Aorta (tissue), 5 donors: ENCODE results near the gene MAPK4. TPM values are rescaled to one million over a fixed set of nuclear protein-coding genes. Genes with fewer than 3 reads are reported as not detected.

ENCODE experiments used
- ATAC-seq: fragments of 200-7000 bp; cut with Tn5 transposase; one replicate; pipeline ENCODE4 v1.9.1; 2022; ENCODE audit warnings: moderate library complexity; ENCODE audit not compliant: low FRiP score
- DNase-seq, 2 donors: peaks; one replicate each; pipeline ENCODE4 v3.0.0-alpha.2; 2020
- H3K27ac ChIP-seq, 2 donors: one replicate each; pipeline ENCODE4 v1.5.1; 2013; ENCODE audit warnings: low read length in 2 of 2, mild to moderate bottlenecking in 2 of 2, moderate library complexity in 2 of 2, control low read depth in 1 of 2, inconsistent platforms in 1 of 2, low read depth in 1 of 2
- H3K27me3 ChIP-seq, 2 donors: one replicate each; pipeline ENCODE4 v1.6.1; 2013; ENCODE audit warnings: control low read depth in 1 of 2, low read length in 1 of 2, mild to moderate bottlenecking in 1 of 2, moderate library complexity in 1 of 2; ENCODE audit not compliant: insufficient read depth in 2 of 2, control insufficient read depth in 1 of 2
- H3K36me3 ChIP-seq, 2 donors: one replicate each; pipeline ENCODE4 v1.6.1; 2013; ENCODE audit warnings: control low read depth in 1 of 2, low read length in 1 of 2, mild to moderate bottlenecking in 1 of 2; ENCODE audit not compliant: insufficient read depth in 2 of 2, control insufficient read depth in 1 of 2
- H3K4me1 ChIP-seq, 2 donors: one replicate each; pipeline ENCODE4 v1.6.1; 2013; ENCODE audit warnings: low read length in 2 of 2, control low read depth in 1 of 2, mild to moderate bottlenecking in 1 of 2, moderate library complexity in 1 of 2; ENCODE audit not compliant: insufficient read depth in 2 of 2, control insufficient read depth in 1 of 2
- H3K4me3 ChIP-seq, 2 donors: one replicate each; pipeline ENCODE4 v1.5.1; 2013; ENCODE audit warnings: low read length in 2 of 2, control low read depth in 1 of 2, mild to moderate bottlenecking in 1 of 2
- H3K9me3 ChIP-seq: one replicate; pipeline ENCODE4 v1.6.1; 2013; ENCODE audit warnings: mild to moderate bottlenecking, low read length; ENCODE audit not compliant: control insufficient read depth
- WGBS, 2 donors: extraction: QIAGEN DNeasy Blood & Tissue Kit; methylation state at CpG; one replicate each; pipeline ENCODE4 v1.1.7; 2013; 5-methylcytosine and 5-hydroxymethylcytosine counted together
- intact Hi-C, 2 donors: fragments of 100-400 bp; cut with DNase I; formaldehyde crosslinking; loops; one replicate each; pipeline versions ENCODE4 v1.14.2 to v1.15.0; 2022
- polyA plus RNA-seq, 2 donors: library from polyadenylated mRNA; stranded (reverse); fragments of 200-250 nt; gene quantifications; one replicate each; pipeline ENCODE4 v1.2.3, GENCODE V29; 2013
- total RNA-seq, 2 donors: library from RNA; stranded (reverse); fragmentation: NEBNext Ultra II Directional; extraction: Animal tissue kit (Norgen Biotek cat#: 25700); gene quantifications; one replicate each; pipeline ENCODE4 v1.2.1, GENCODE V29; 2021
- donor health status: healthy with polysubstance abuse.
- donor health status: Bipolar disorder and iron deficiency.
- donor health status: DM: no; HTN: no; CAD: no.
- donor health status: DM: no; HTN: no; CAD: no.
- donor health status: DM: yes; HTN: yes; CAD: no.

The MAPK4 gene
- total and polyA plus RNA-seq, 4 donors: 1.1 to 4.2 (median 1.5) TPM

DNA sequence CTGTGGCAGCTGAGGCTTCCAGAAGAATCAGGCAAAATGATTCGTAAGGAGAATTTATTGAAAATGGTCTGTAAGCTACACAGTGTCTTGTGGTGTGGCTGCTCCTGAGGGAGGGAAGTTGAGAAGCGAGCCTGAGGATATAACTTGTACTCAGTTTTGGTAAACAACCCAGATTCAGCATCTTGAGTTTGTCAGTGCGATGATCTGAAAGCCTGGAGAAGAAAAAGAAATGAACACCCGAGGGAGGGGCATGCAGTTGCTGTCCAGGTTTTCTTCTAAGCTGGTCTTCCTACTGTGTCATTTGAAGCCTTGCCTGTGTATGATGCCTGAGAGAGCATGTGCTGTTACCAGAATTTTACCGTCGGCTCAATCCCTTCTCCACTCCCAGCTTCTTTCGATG is 87.3 kb downstream of the MAPK4 start:
- intact Hi-C loops: no loop called here
- Histone ChIP-seq H3K9me3 (no peaks in the 10 kb centered on the region), H3K36me3 (no peaks in the 10 kb centered on the region), H3K27me3 (no peaks in the 10 kb centered on the region), H3K4me3 (no peak overlapping the region), H3K4me1 (no peaks in the 10 kb centered on the region), H3K27ac (no peak overlapping the region)
- DNase-seq (no peak), ATAC-seq (no peak)
- WGBS, 2 donors: 89 to 91% methylated on average over 7 of the region's 7 CpGs

DNA sequence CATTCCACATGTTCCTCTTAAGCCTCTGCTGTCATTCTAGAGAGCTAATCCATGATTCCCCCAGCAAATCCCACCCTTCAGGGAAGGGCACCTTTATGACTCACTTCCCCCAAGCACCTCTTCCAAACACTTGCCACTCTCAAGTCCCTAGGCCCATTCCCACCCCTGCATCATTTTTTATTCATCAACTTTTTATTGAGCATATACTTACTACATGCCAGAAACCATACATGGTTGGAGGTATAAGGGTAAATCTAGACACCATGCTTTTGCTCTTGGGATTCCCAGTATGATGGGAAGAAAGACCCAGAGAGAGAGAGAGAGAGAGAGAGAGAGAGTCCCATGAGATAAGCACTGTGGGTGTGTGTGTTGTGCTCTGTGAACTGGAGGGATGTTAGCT is 87.9 kb downstream of the MAPK4 start:
- H3K27me3 ChIP-seq: no peaks in the 10 kb centered on the region

DNA sequence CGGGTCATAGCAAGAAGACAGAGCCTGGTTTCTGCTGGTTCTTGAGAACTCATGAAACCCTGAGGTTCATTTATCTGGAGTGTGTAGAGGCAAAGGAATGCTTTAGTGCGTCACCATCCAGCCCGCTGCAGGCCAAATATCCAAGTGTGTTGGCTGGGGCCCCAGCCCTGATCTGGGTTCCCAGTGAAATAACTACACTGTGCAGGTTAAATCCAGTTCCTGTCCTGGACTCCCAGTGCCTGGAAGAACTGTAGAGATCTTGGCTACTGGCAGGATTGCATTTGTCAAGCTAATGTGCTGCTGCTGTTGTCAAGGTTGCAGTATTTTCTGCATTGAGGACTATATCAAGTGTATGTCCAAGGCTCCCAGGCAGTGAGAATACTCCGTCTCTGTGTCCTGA is 89.9 kb downstream of the MAPK4 start:
- Histone ChIP-seq H3K9me3 (no peaks in the 10 kb centered on the region), H3K4me1 (no peaks in the 10 kb centered on the region), H3K27ac (peak overlapping the region; percentile 10 to 80), H3K4me3 (no peak overlapping the region), H3K27me3 (no peaks in the 10 kb centered on the region), H3K36me3 (no peaks in the 10 kb centered on the region)
- ATAC-seq (peak; percentile 87), DNase-seq (peak; percentile 82 to 89)
- 8% methylated on average over 4 of the region's 4 CpGs for WGBS, 2 donors
- intact Hi-C loops: loop anchor here (5.0 kb wide), 2 partner anchors 33 to 93 kb away; no protein-coding TSS in a partner anchor

More for the DNA sequence above, 87.9 kb downstream of the MAPK4 start:
- intact Hi-C loops: no loop called here
- Histone ChIP-seq H3K9me3 (no peaks in the 10 kb centered on the region), H3K4me1 (no peaks in the 10 kb centered on the region), H3K36me3 (no peaks in the 10 kb centered on the region), H3K4me3 (no peak overlapping the region), H3K27ac (no peak overlapping the region)
- DNase-seq: no peak
- ATAC-seq: no peak

DNA sequence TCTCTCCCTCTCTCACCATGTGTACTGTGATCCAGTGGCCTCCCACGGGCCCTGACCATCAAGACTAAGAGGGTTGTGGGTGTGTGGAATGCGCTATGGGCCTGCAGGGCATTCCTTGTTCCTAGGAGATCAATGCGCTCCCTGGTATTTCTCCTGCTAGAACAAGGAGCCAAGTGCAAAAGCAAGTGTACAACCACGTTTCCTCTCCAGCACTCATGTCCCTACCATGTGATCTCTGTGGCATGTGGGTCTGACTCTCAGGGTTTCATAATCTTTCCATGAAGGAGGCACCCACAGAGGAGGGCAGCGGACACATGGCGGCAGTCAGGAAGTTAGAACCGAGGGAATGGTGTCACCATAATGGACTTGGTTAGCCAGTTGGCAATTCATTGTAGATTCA is 91.4 kb downstream of the MAPK4 start:
- 80 to 83% methylated on average over 7 of the region's 7 CpGs for WGBS, 2 donors
- DNase-seq (no peak), ATAC-seq (no peak)
- no peak overlapping the region for H3K27ac ChIP-seq
- H3K27me3 ChIP-seq: no peaks in the 10 kb centered on the region
- H3K4me3 ChIP-seq: no peak overlapping the region
- H3K36me3 ChIP-seq: no peaks in the 10 kb centered on the region
- no peaks in the 10 kb centered on the region for H3K4me1 ChIP-seq
- intact Hi-C loops: loop anchor here (5.0 kb wide), 2 partner anchors 34 to 94 kb away; no protein-coding TSS in a partner anchor
- no peaks in the 10 kb centered on the region for H3K9me3 ChIP-seq

DNA sequence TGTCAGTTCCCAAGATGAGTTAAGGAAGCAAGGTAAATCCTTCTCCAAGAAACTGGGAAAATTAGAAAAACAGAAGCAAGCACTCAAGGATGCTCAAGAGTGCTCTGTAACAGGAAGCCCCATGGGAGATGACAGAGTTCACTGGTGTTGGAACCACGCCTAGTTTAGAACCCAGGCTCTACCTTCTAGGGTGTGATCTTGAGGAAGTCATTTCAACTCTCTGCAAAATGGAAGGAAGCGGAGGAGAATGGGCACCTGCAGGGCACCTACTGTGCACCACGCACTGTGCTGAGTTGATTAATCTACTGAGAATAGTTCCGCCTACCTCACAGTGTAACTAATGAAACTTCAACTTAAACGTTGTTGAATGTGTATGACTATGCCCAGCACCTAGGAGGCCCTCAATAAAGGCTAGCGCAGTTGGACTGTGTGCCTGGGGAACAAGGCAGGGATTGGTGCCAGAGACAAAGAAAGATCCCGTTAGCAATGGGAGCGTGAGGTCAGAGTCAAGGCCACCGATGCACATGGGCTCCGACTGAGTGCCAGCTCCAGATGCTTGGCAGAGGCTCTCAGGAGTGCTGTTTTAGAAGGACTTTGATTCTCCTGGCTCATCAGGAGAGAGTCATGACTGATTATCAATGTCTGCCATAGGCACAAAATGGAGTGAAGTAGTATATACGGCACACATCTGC is 93.7 kb downstream of the MAPK4 start:
- no peak overlapping the region for H3K4me3 ChIP-seq
- no peaks in the 10 kb centered on the region for H3K27me3 ChIP-seq
- peak; percentile 20 for ATAC-seq
- intact Hi-C loops: loop anchor here (5.0 kb wide), 2 partner anchors 36 to 96 kb away; no protein-coding TSS in a partner anchor
- H3K27ac ChIP-seq: peak overlapping the region; percentile 15 to 92
- no peaks in the 10 kb centered on the region for H3K9me3 ChIP-seq
- no peaks in the 10 kb centered on the region for H3K36me3 ChIP-seq
- H3K4me1 ChIP-seq: no peaks in the 10 kb centered on the region
- DNase-seq: peak in 1 of 2 donors; percentile 30
- 46 to 55% methylated on average over 11 of the region's 11 CpGs for WGBS, 2 donors

DNA sequence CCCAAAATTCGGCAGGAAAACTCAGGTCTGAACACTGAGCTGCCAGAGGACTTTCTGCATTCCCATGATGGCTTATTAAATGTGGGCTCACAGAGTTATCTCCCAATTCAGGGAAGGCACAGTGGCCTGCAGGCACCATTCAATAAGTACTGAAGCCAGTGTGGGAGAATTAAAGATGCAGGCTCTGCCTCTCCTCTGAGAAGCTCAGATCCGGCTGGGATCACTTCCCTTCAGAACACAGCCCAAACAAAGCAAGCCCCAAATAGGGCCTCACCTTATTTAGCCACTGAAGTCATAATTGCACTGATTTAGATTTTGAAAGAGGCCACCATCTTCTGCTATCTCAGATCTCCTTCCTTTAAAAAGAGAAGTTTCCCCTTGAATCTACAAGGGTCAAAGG is 94.3 kb downstream of the MAPK4 start:
- H3K4me3 ChIP-seq: no peak overlapping the region
- H3K4me1 ChIP-seq: no peaks in the 10 kb centered on the region
- ATAC-seq: no peak
- intact Hi-C loops: loop anchor here (5.0 kb wide), 2 partner anchors 37 to 97 kb away; no protein-coding TSS in a partner anchor
- DNase-seq: no peak
- WGBS, 2 donors: 29 to 40% methylated on average over 2 of the region's 2 CpGs
- peak overlapping the region; percentile 15 to 92 for H3K27ac ChIP-seq
- H3K36me3 ChIP-seq: no peaks in the 10 kb centered on the region
- no peaks in the 10 kb centered on the region for H3K9me3 ChIP-seq
- no peaks in the 10 kb centered on the region for H3K27me3 ChIP-seq

DNA sequence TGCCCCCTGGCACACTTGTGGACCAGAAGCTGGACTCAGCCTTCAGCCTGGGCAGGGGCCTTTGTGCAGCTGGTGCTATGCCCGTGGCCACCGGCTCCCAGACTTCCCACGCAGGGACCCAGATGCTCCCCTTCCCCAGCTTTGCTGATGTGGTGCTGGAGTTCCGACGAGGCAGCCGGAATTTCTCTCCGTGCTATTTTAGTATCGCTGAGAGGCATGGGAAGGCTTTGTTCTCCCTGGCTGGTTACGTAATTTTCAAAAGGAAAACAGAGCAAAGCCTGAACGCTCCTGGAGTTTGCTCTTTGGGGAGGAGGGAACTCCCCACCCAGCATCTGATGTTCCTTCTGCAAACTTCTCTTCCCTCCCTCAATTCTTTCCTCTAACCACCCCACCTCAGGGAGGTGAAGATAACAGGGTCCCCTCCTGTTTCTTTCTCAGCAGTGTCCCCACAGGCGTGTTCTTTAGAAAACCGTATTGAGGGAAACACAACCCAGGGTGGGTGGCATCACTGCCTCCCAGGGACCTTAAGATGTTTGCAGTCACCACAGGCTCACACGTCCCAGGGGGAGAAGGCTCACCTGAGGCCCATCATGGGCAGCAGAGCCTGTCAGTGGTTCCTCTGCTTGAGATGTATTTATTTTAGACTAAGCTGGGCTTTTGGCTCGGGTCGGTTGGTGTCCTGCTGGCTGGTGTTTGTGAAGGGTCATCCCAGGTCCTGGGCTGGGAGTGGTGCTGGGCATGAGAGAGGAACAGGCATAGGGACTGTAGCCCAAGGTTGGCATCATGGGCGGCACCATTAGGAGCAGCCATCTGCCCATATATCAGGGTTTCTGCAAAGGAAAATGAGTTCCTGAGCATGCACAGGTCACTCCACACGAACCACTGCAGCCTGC is 95.0 kb downstream of the MAPK4 start:
- Histone ChIP-seq H3K4me1 (no peaks in the 10 kb centered on the region), H3K27me3 (no peaks in the 10 kb centered on the region), H3K36me3 (no peaks in the 10 kb centered on the region), H3K4me3 (no peak overlapping the region), H3K27ac (peak overlapping the region; percentile 15 to 92), H3K9me3 (no peaks in the 10 kb centered on the region)
- DNase-seq (peak in 1 of 2 donors; percentile 70), ATAC-seq (peak; percentile 67)
- intact Hi-C loops: loop anchor here (5.0 kb wide), 2 partner anchors 38 to 98 kb away; no protein-coding TSS in a partner anchor
- WGBS, 2 donors: 9 to 11% methylated on average over 17 of the region's 17 CpGs

DNA sequence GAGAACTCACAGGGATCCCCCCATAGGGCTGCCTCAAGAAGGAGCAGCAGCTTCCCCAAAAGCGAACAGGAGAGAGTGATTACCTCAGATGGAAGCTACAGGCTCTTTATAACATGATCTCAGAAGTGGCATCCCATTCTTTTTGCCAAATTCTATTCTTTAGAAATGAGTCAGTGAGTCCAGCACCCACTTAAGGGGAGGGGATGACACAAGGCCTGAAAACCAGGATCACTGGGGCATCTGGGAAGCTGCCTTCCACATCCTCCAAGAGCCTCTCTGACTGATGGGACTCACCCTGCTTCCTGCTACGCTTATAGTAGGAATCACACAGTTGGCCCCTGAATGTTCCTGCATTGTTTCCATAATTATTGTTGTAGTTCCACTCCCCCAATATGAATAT is 96.5 kb downstream of the MAPK4 start:
- no peak for DNase-seq
- ATAC-seq: no peak
- Histone ChIP-seq H3K4me1 (no peaks in the 10 kb centered on the region), H3K27me3 (no peaks in the 10 kb centered on the region), H3K9me3 (no peaks in the 10 kb centered on the region), H3K27ac (no peak overlapping the region), H3K36me3 (no peaks in the 10 kb centered on the region), H3K4me3 (no peak overlapping the region)
- 96 to 98% methylated on average over 2 of the region's 2 CpGs for WGBS, 2 donors
- intact Hi-C loops: no loop called here
